H1 (cell line): ENCODE data around the gene GFPT1. TPM values are rescaled to one million over a fixed set of nuclear protein-coding genes. Genes with fewer than 3 reads are reported as not detected.
A peak's percentile ranks its signal among the peaks of the same experiment; 100 is the strongest.

ENCODE experiments used
- BACH1 ChIP-seq: IDR thresholded peaks from 2 replicates; pipeline ENCODE4 v1.6.1; 2012; ENCODE audit warnings: low read length, improper control_type of control experiment
- CBX5 ChIP-seq: fragments of 300-800, 300-1000 bp; sonication (generic); IDR thresholded peaks from 2 replicates; pipeline ENCODE4 v1.7.1; 2016; ENCODE audit warnings: antibody characterized with exemption, low read length, low read depth
- CHD1 ChIP-seq: IDR thresholded peaks from 2 replicates; pipeline ENCODE4 v1.6.1; 2012; ENCODE audit warnings: low read depth, low read length, improper control_type of control experiment
- EP300 ChIP-seq, 2 experiments: IDR thresholded peaks; 1 replicate in 1 of 2; 2 replicates in 1 of 2; pipeline ENCODE4 v1.6.1; 2011 to 2012; ENCODE audit warnings: low read depth in 2 of 2, low read length in 2 of 2, mild to moderate bottlenecking in 2 of 2, borderline replicate concordance in 1 of 2, inconsistent platforms in 1 of 2, moderate library complexity in 1 of 2
- EZH2 ChIP-seq: fragments of 200-600 bp; sonication (generic); IDR thresholded peaks from 2 replicates; pipeline ENCODE4 v1.7.1; 2012; ENCODE audit warnings: low read depth, mild to moderate bottlenecking, moderate library complexity, low read length, inconsistent platforms; ENCODE audit not compliant: severe bottlenecking
- KDM4A ChIP-seq: IDR thresholded peaks from one replicate; pipeline ENCODE4 v1.7.1; 2012; ENCODE audit warnings: low read depth, mild to moderate bottlenecking, moderate library complexity, low read length, inconsistent platforms; ENCODE audit not compliant: severe bottlenecking
- MAFK ChIP-seq: IDR thresholded peaks from 2 replicates; pipeline ENCODE4 v1.6.1; 2012; ENCODE audit warnings: low read depth, mild to moderate bottlenecking, improper control_type of control experiment, low read length
- NRF1 ChIP-seq: IDR thresholded peaks from 2 replicates; pipeline ENCODE4 v1.6.1; 2011; ENCODE audit warnings: mild to moderate bottlenecking, low read depth, low read length, improper control_type of control experiment
- PHF8 ChIP-seq: fragments of 200-600 bp; sonication (generic); conservative IDR thresholded peaks from 2 replicates; pipeline ENCODE4 v1.7.1; 2012; ENCODE audit warnings: low read depth, mild to moderate bottlenecking, inconsistent platforms, low read length, moderate library complexity
- POLR2A ChIP-seq, 2 experiments: IDR thresholded peaks; 1 replicate in 1 of 2; 2 replicates in 1 of 2; pipeline ENCODE4 v1.6.1; 2011; ENCODE audit warnings: low read depth in 2 of 2, low read length in 2 of 2, mild to moderate bottlenecking in 2 of 2; ENCODE audit errors: control extremely low read depth in 1 of 2
- POU5F1 ChIP-seq: IDR thresholded peaks from 2 replicates; pipeline ENCODE4 v1.6.1; 2011; ENCODE audit warnings: low read depth, mild to moderate bottlenecking, low read length, moderate library complexity
- RNF2 ChIP-seq: fragments of 200-900, 300-1000 bp; sonication (generic); IDR thresholded peaks from 2 replicates; pipeline ENCODE4 v1.7.1; 2016; ENCODE audit warnings: borderline replicate concordance, low read depth, mild to moderate bottlenecking, antibody characterized with exemption, low read length; ENCODE audit not compliant: poor library complexity, severe bottlenecking; ENCODE audit errors: missing control alignments
- RXRA ChIP-seq: IDR thresholded peaks from 2 replicates; pipeline ENCODE4 v1.6.1; 2011; ENCODE audit warnings: low read depth, mild to moderate bottlenecking, low read length, moderate library complexity; ENCODE audit not compliant: insufficient read depth
- SP2 ChIP-seq: IDR thresholded peaks from 2 replicates; pipeline ENCODE4 v1.6.1; 2012; ENCODE audit warnings: mild to moderate bottlenecking, low read length, inconsistent platforms
- SP4 ChIP-seq: IDR thresholded peaks from 2 replicates; pipeline ENCODE4 v1.6.1; 2012; ENCODE audit warnings: low read length, inconsistent platforms
- SUZ12 ChIP-seq: fragments of 200-600 bp; sonication (generic); IDR thresholded peaks from 2 replicates; pipeline ENCODE4 v1.6.1; 2012; ENCODE audit warnings: mild to moderate bottlenecking, inconsistent platforms, low read length, moderate library complexity, mixed read lengths
- TAF1 ChIP-seq: IDR thresholded peaks from 2 replicates; pipeline ENCODE4 v1.6.1; 2011; ENCODE audit warnings: mild to moderate bottlenecking, low read depth, low read length
- TEAD4 ChIP-seq: IDR thresholded peaks from 2 replicates; pipeline ENCODE4 v1.6.1; 2012; ENCODE audit warnings: low read depth, low read length, inconsistent platforms, mixed read lengths
- YY1 ChIP-seq: IDR thresholded peaks from 2 replicates; pipeline ENCODE4 v1.6.1; 2011; ENCODE audit warnings: low read depth, mild to moderate bottlenecking, low read length
- ZNF274 ChIP-seq: IDR thresholded peaks from 2 replicates; pipeline ENCODE4 v1.7.0; 2012; ENCODE audit warnings: low read length, borderline replicate concordance; ENCODE audit errors: extremely low read depth
- polyA plus RNA-seq, 7 experiments: library from polyadenylated mRNA; depleted of rRNA in 3 of 7; stranded (reverse) in 5 of 7; unstranded in 2 of 7; fragments of >200 nt in 5 of 7; fragments of 200-250 nt in 2 of 7; gene quantifications; 1 replicate in 5 of 7; 2 replicates in 1 of 7; 4 replicates in 1 of 7; pipeline versions ENCODE4 v1.2.1 to v1.2.3, GENCODE V29; 2011 to 2013; ENCODE audit warnings: missing spikeins in 2 of 7, mixed read lengths in 2 of 7
- total RNA-seq: library from RNA; stranded (reverse); fragmentation: NEBNext Ultra II Directional; extraction: Animal tissue kit (Norgen Biotek cat#: 25700); gene quantifications from 2 replicates; pipeline ENCODE4 v1.2.1, GENCODE V29; 2021
- TF ChIP-seq, protein P1 (sequence below): IDR thresholded peaks from 2 replicates; pipeline ENCODE4 v1.6.1; 2011; ENCODE audit warnings: low read length, improper control_type of control experiment
- TF ChIP-seq, protein P2 (sequence below): IDR thresholded peaks from 2 replicates; pipeline ENCODE4 v1.6.1; 2012; ENCODE audit warnings: inconsistent platforms

GFPT1 gene
- total and polyA plus RNA-seq, 2 of the 8 experiments (the other 6 are each of a cell fraction or from before 2014, with no cell fraction given): 13.3 to 76.2 TPM

DNA sequence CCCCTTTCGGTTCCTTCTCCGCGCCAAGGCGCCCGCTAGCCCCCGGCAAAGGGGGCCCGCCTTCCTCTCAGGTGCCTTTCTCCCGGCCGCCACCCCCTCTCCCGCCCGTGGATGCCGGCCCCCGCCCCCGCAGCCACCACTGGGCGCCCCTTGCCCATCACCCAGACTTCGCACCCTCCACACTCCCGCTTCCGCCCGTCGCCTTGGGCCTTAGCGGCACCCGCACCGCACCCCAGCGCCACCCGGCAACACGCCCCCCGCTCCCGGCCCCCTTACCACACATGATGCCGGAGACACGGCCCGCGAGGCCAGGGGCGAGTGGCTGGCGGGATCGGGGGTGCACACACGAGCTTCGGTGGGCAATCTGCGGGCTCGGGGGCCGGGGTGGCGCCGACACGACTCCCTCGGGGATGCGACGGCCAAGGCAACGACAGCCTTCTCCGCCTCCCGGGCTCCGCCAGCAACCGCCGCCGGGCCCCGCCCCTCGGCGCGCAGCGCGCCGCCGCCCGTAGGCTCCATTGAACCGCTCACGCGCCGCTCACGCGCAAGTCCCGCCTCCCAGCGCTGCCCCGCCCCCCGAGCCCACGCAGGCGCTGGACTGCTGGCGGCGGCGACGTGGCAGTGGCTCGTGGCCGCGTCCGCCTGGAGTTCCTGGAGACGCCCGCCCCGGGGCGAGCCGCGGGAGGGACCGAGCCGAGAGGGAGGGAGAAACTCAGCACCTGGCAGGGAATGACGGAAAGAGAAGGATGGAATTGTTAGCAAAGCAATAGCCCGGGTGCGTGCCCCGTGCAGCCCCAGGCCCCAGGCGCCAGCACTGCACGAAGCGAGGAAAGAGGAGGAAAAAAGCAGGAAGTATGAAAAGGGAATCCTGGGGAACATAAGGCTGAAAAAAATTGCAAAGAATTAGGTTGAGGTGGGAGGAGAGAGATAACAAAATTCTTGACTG lies at the start of gene GFPT1 (continued):
- TF ChIP-seq, protein P1, sequence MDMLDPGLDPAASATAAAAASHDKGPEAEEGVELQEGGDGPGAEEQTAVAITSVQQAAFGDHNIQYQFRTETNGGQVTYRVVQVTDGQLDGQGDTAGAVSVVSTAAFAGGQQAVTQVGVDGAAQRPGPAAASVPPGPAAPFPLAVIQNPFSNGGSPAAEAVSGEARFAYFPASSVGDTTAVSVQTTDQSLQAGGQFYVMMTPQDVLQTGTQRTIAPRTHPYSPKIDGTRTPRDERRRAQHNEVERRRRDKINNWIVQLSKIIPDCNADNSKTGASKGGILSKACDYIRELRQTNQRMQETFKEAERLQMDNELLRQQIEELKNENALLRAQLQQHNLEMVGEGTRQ: no peak
- TF ChIP-seq EZH2 (no peak), ZNF274 (no peak), MAFK (no peak), CHD1 (no peak), PHF8 (peak; percentile 77), EP300 (IDR thresholded peaks at IDR 0.05; ENCODE audit: borderline replicate concordance in 1 of 2, low read depth in 2 of 2, low read length in 2 of 2) (no peak), BACH1 (peak; percentile 74), CBX5 (no peak), NRF1 (peak; percentile 47; the same call in 1 of the 2 replicates), SP4 (0 out of 2 replicates have a peak, but pooled peaks have one; percentile 46), RNF2 (no peak), TEAD4 (no peak), RXRA (no peak), POU5F1 (no peak), SP2 (peak; percentile 21; the same call in 1 of the 2 replicates), SUZ12 (no peak), YY1 (no peak), TAF1 (peak; percentile 83), KDM4A (peak; percentile 77), POLR2A (IDR thresholded peaks at IDR 0.05; ENCODE audit: control extremely low read depth in 1 of 2, low read depth in 2 of 2, low read length in 2 of 2) (peak in 1 of 2 experiments; percentile 69; a peak in 2 of 3 replicates)
- TF ChIP-seq, protein P2, sequence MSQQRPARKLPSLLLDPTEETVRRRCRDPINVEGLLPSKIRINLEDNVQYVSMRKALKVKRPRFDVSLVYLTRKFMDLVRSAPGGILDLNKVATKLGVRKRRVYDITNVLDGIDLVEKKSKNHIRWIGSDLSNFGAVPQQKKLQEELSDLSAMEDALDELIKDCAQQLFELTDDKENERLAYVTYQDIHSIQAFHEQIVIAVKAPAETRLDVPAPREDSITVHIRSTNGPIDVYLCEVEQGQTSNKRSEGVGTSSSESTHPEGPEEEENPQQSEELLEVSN: peak; percentile 74
